H1 (cell line): Measurements from ENCODE around the gene THADA. TPM values are rescaled to one million over a fixed set of nuclear protein-coding genes. Genes with fewer than 3 reads are reported as not detected.

ENCODE experiments used
- CTCF ChIA-PET: fragments of 300-600 bp; sonication (Branson Sonifier 250); formaldehyde crosslinking; loops from one replicate; lab custom pipeline; 2021; ENCODE audit not compliant: partially characterized antibody; lab: Charles Lee
- POLR2A ChIA-PET: fragments of 300-600 bp; sonication (Branson Sonifier 250); formaldehyde crosslinking; loops from one replicate; lab custom pipeline; 2021; ENCODE audit warnings: inconsistent platforms; ENCODE audit not compliant: partially characterized antibody; lab: Charles Lee
- DNase-seq, 2 experiments: peaks; one replicate each; pipeline versions ENCODE4 v3.0.0 to v3.0.0-alpha.2; 2010 to 2022; ENCODE audit warnings: low spot score in 2 of 2, low read depth in 1 of 2, mixed read lengths in 1 of 2
- FAIRE-seq: peaks from 2 replicates; lab custom pipeline; 2011; peaks lifted over from hg19 to GRCh38; lab: Jason Lieb, UNC
- H2AFZ ChIP-seq: 2 replicates; pipeline ENCODE4 v1.8.1; 2012; ENCODE audit warnings: low read length, inconsistent platforms
- H2AK5ac ChIP-seq: 2 replicates; pipeline ENCODE4 v1.6.1; 2013; ENCODE audit warnings: low read depth, low read length
- H2BK120ac ChIP-seq: replicated peaks from 2 replicates; pipeline ENCODE3; 2013; ENCODE audit warnings: low read depth, low read length, inconsistent platforms
- H2BK12ac ChIP-seq: 2 replicates; pipeline ENCODE4 v1.6.1; 2013; ENCODE audit warnings: low read depth, low read length
- H2BK15ac ChIP-seq: 2 replicates; pipeline ENCODE4 v1.6.1; 2013; ENCODE audit warnings: low read length
- H2BK20ac ChIP-seq: 2 replicates; pipeline ENCODE4 v1.6.1; 2013; ENCODE audit warnings: low read length
- H2BK5ac ChIP-seq: 2 replicates; pipeline ENCODE4 v1.6.1; 2013; ENCODE audit warnings: low read depth, low read length
- H3K14ac ChIP-seq: 2 replicates; pipeline ENCODE4 v1.6.1; 2013; ENCODE audit warnings: inconsistent platforms; ENCODE audit not compliant: insufficient read length
- H3K18ac ChIP-seq: 2 replicates; pipeline ENCODE4 v1.6.1; 2013; ENCODE audit warnings: low read length; ENCODE audit errors: extremely low read depth
- H3K23ac ChIP-seq: 2 replicates; pipeline ENCODE4 v1.6.1; 2013; ENCODE audit warnings: inconsistent platforms; ENCODE audit not compliant: insufficient read length
- H3K23me2 ChIP-seq: 2 replicates; pipeline ENCODE4 v1.6.1; 2013; ENCODE audit warnings: low read depth, low read length
- H3K27ac ChIP-seq: 2 replicates; pipeline ENCODE4 v1.6.1; 2011; ENCODE audit warnings: low read depth, low read length, inconsistent platforms
- H3K27me3 ChIP-seq, 4 experiments: replicated peaks in 1 of 4; 1 replicate in 1 of 4; 2 replicates in 3 of 4; pipeline versions ENCODE4 v1.6.1 to v1.8.1; 2011 to 2013; ENCODE audit warnings: low read length in 3 of 4, mild to moderate bottlenecking in 3 of 4, inconsistent platforms in 2 of 4, mixed read lengths in 2 of 4, moderate library complexity in 1 of 4; ENCODE audit not compliant: control insufficient read depth in 3 of 4, insufficient read depth in 3 of 4; ENCODE audit errors: extremely low read depth in 1 of 4
- H3K36me3 ChIP-seq, 4 experiments: 2 replicates each; pipeline versions ENCODE4 v1.6.1 to v1.8.1; 2011 to 2013; ENCODE audit warnings: mild to moderate bottlenecking in 4 of 4, low read length in 3 of 4, moderate library complexity in 2 of 4, control low read depth in 1 of 4, inconsistent platforms in 1 of 4; ENCODE audit not compliant: insufficient read depth in 4 of 4, control insufficient read depth in 2 of 4
- H3K4ac ChIP-seq: replicated peaks from 2 replicates; pipeline ENCODE3; 2013; ENCODE audit warnings: low read length, low read depth, mixed read lengths, inconsistent platforms; ENCODE audit not compliant: insufficient read length
- H3K4me1 ChIP-seq, 4 experiments: replicated peaks in 1 of 4; 1 replicate in 1 of 4; 2 replicates in 3 of 4; pipeline versions ENCODE4 v1.6.1 to v1.8.1; 2011 to 2013; ENCODE audit warnings: low read length in 3 of 4, inconsistent platforms in 2 of 4, mixed read lengths in 1 of 4; ENCODE audit not compliant: insufficient read depth in 4 of 4, control insufficient read depth in 3 of 4
- H3K4me2 ChIP-seq, 2 experiments: 2 replicates each; pipeline versions ENCODE4 v1.6.1 to v1.8.1; 2011 to 2013; ENCODE audit warnings: low read depth in 2 of 2, low read length in 2 of 2, control low read depth in 1 of 2, inconsistent platforms in 1 of 2, mild to moderate bottlenecking in 1 of 2; ENCODE audit not compliant: insufficient read depth in 1 of 2
- H3K4me3 ChIP-seq, 4 experiments: fragments of 200-600, 300-600 bp in 1 of 4; sonication (generic), shearing (Covaris generic), sonication (Bioruptor Twin) in 1 of 4; 2 replicates each; pipeline versions ENCODE4 v1.5.1 to v1.8.1; 2011 to 2016; ENCODE audit warnings: low read length in 4 of 4, low read depth in 3 of 4, control low read depth in 2 of 4, inconsistent platforms in 2 of 4, mild to moderate bottlenecking in 2 of 4, mixed read lengths in 1 of 4, moderate library complexity in 1 of 4; ENCODE audit not compliant: insufficient read depth in 2 of 4; ENCODE audit errors: extremely low read depth in 1 of 4
- H3K56ac ChIP-seq: replicated peaks from 2 replicates; pipeline ENCODE3; 2013; ENCODE audit warnings: low read depth, mild to moderate bottlenecking, mixed read lengths, low read length, inconsistent platforms; ENCODE audit not compliant: insufficient read length
- H3K79me1 ChIP-seq: 2 replicates; pipeline ENCODE4 v1.6.1; 2013; ENCODE audit warnings: low read depth, low read length, control low read depth
- H3K79me2 ChIP-seq, 2 experiments: 2 replicates each; pipeline versions ENCODE4 v1.6.1 to v1.8.1; 2012 to 2013; ENCODE audit warnings: low read length in 2 of 2, mild to moderate bottlenecking in 2 of 2, inconsistent platforms in 1 of 2; ENCODE audit not compliant: insufficient read depth in 2 of 2, control insufficient read depth in 1 of 2
- H3K9ac ChIP-seq, 4 experiments: replicated peaks in 1 of 4; 1 replicate in 1 of 4; 2 replicates in 3 of 4; pipeline versions ENCODE4 v1.6.1 to v1.8.1; 2011 to 2013; ENCODE audit warnings: low read depth in 3 of 4, low read length in 3 of 4, control low read depth in 2 of 4, mild to moderate bottlenecking in 2 of 4, moderate library complexity in 2 of 4, inconsistent platforms in 1 of 4; ENCODE audit errors: extremely low read depth in 1 of 4
- H3K9me3 ChIP-seq, 2 experiments: 2 replicates each; pipeline versions ENCODE4 v1.6.1 to v1.8.1; 2012 to 2013; ENCODE audit warnings: mild to moderate bottlenecking in 2 of 2, moderate library complexity in 2 of 2, control low read depth in 1 of 2, inconsistent platforms in 1 of 2, low read depth in 1 of 2, low read length in 1 of 2, mixed read lengths in 1 of 2; ENCODE audit not compliant: insufficient read depth in 2 of 2
- H4K20me1 ChIP-seq, 2 experiments: replicated peaks in 1 of 2; 2 replicates each; pipeline versions ENCODE3 to v1.8.1; 2011 to 2013; ENCODE audit warnings: inconsistent platforms in 2 of 2, low read length in 2 of 2, mild to moderate bottlenecking in 1 of 2; ENCODE audit not compliant: insufficient read depth in 2 of 2, control insufficient read depth in 1 of 2
- H4K5ac ChIP-seq: 2 replicates; pipeline ENCODE4 v1.6.1; 2013; ENCODE audit warnings: low read length, low read depth, mixed read lengths, inconsistent platforms; ENCODE audit not compliant: insufficient read length
- H4K8ac ChIP-seq: 2 replicates; pipeline ENCODE4 v1.8.0; 2013; ENCODE audit warnings: mild to moderate bottlenecking, moderate library complexity, low read length, inconsistent platforms; ENCODE audit not compliant: insufficient read depth; ENCODE audit errors: extremely low read depth
- H4K91ac ChIP-seq: replicated peaks from 2 replicates; pipeline ENCODE3; 2013; ENCODE audit warnings: low read length, mixed read lengths, inconsistent platforms; ENCODE audit not compliant: insufficient read length
- ATF2 ChIP-seq: IDR thresholded peaks from 2 replicates; pipeline ENCODE4 v1.6.1; 2012; ENCODE audit warnings: low read length, inconsistent platforms
- CEBPB ChIP-seq: IDR thresholded peaks from 2 replicates; pipeline ENCODE4 v1.6.1; 2012; ENCODE audit warnings: low read depth, low read length
- CREB1 ChIP-seq: IDR thresholded peaks from 2 replicates; pipeline ENCODE4 v1.6.1; 2012; ENCODE audit warnings: inconsistent platforms
- FOSL1 ChIP-seq: IDR thresholded peaks from 2 replicates; pipeline ENCODE4 v1.6.1; 2011; ENCODE audit warnings: mild to moderate bottlenecking, low read depth, low read length, moderate library complexity; ENCODE audit not compliant: insufficient read depth
- GTF2F1 ChIP-seq: IDR thresholded peaks from 2 replicates; pipeline ENCODE4 v1.6.1; 2012; ENCODE audit warnings: low read depth, low read length, improper control_type of control experiment, borderline replicate concordance
- HDAC2 ChIP-seq, 2 experiments: fragments of 300-600 bp in 1 of 2; sonication (generic) in 1 of 2; IDR thresholded peaks; 2 replicates each; pipeline ENCODE4 v1.6.1; 2011 to 2012; ENCODE audit warnings: low read depth in 2 of 2, low read length in 2 of 2, mild to moderate bottlenecking in 2 of 2, moderate library complexity in 2 of 2, borderline replicate concordance in 1 of 2, inconsistent platforms in 1 of 2
- JUND ChIP-seq: IDR thresholded peaks from 2 replicates; pipeline ENCODE4 v1.6.1; 2011; ENCODE audit warnings: mild to moderate bottlenecking, improper control_type of control experiment, low read length
- KDM1A ChIP-seq: fragments of 200-600, 300-600 bp; sonication (generic); IDR thresholded peaks from 2 replicates; pipeline ENCODE4 v1.7.1; 2016; ENCODE audit warnings: mild to moderate bottlenecking, low read length, borderline replicate concordance
- KDM4A ChIP-seq: IDR thresholded peaks from one replicate; pipeline ENCODE4 v1.7.1; 2012; ENCODE audit warnings: low read depth, mild to moderate bottlenecking, moderate library complexity, low read length, inconsistent platforms; ENCODE audit not compliant: severe bottlenecking
- POLR2A ChIP-seq, 2 experiments: IDR thresholded peaks; 1 replicate in 1 of 2; 2 replicates in 1 of 2; pipeline ENCODE4 v1.6.1; 2011; ENCODE audit warnings: low read depth in 2 of 2, low read length in 2 of 2, mild to moderate bottlenecking in 2 of 2; ENCODE audit errors: control extremely low read depth in 1 of 2
- SP1 ChIP-seq: IDR thresholded peaks from 2 replicates; pipeline ENCODE4 v1.6.1; 2011; ENCODE audit warnings: low read depth, low read length
- SRF ChIP-seq: IDR thresholded peaks from 2 replicates; pipeline ENCODE4 v1.6.1; 2011; ENCODE audit warnings: mild to moderate bottlenecking, low read depth, low read length, moderate library complexity
- TAF1 ChIP-seq: IDR thresholded peaks from 2 replicates; pipeline ENCODE4 v1.6.1; 2011; ENCODE audit warnings: mild to moderate bottlenecking, low read depth, low read length
- TEAD4 ChIP-seq: IDR thresholded peaks from 2 replicates; pipeline ENCODE4 v1.6.1; 2012; ENCODE audit warnings: low read depth, low read length, inconsistent platforms, mixed read lengths
- polyA plus RNA-seq, 7 experiments: library from polyadenylated mRNA; depleted of rRNA in 3 of 7; stranded (reverse) in 5 of 7; unstranded in 2 of 7; fragments of >200 nt in 5 of 7; fragments of 200-250 nt in 2 of 7; gene quantifications; 1 replicate in 5 of 7; 2 replicates in 1 of 7; 4 replicates in 1 of 7; pipeline versions ENCODE4 v1.2.1 to v1.2.3, GENCODE V29; 2011 to 2013; ENCODE audit warnings: missing spikeins in 2 of 7, mixed read lengths in 2 of 7
- total RNA-seq: library from RNA; stranded (reverse); fragmentation: NEBNext Ultra II Directional; extraction: Animal tissue kit (Norgen Biotek cat#: 25700); gene quantifications from 2 replicates; pipeline ENCODE4 v1.2.1, GENCODE V29; 2021
- TF ChIP-seq, protein P1 (sequence below): IDR thresholded peaks from 2 replicates; pipeline ENCODE4 v1.6.1; 2012; ENCODE audit warnings: inconsistent platforms

THADA gene
- total and polyA plus RNA-seq, 2 of the 8 experiments (the other 6 are each of a cell fraction or from before 2014, with no cell fraction given), result 22.4 to 26.8 TPM

- H2AFZ ChIP-seq, result no peak overlapping the region
- no peak overlapping the region for H3K4me2 ChIP-seq
- H2BK20ac ChIP-seq, result no peak overlapping the region
- no peak overlapping the region for H3K14ac ChIP-seq
- H4K91ac ChIP-seq, result no peak overlapping the region
- DNase-seq (no peak), FAIRE-seq (no peak)
- H3K9me3 ChIP-seq, result no peaks in the 10 kb centered on the region
- no peak overlapping the region for H3K4ac ChIP-seq
- H3K9ac ChIP-seq, result no peak overlapping the region
- H3K4me1 ChIP-seq, result no peaks in the 10 kb centered on the region
- H4K20me1 ChIP-seq, result no peaks in the 10 kb centered on the region
- H2BK5ac ChIP-seq, result no peak overlapping the region
- no peak overlapping the region for H2AK5ac ChIP-seq
- H4K5ac ChIP-seq, result no peak overlapping the region
- H3K56ac ChIP-seq, result no peak overlapping the region
- H3K27me3 ChIP-seq, result no peaks in the 10 kb centered on the region
- H3K4me3 ChIP-seq, result no peak overlapping the region
- H3K23ac ChIP-seq, result no peak overlapping the region
- ChIA-PET POLR2A (no interaction called here), CTCF (no interaction called here)
- no peaks in the 10 kb centered on the region for H3K23me2 ChIP-seq
- H3K36me3 ChIP-seq, result no peaks in the 10 kb centered on the region
- no peaks in the 10 kb centered on the region for H3K79me1 ChIP-seq
- H3K18ac ChIP-seq, result no peak overlapping the region
- no peak overlapping the region for H2BK12ac ChIP-seq
- no peak overlapping the region for H2BK120ac ChIP-seq
- H2BK15ac ChIP-seq, result no peak overlapping the region
- H3K79me2 ChIP-seq, result no peaks in the 10 kb centered on the region
- H4K8ac ChIP-seq, result no peak overlapping the region
- H3K27ac ChIP-seq, result no peak overlapping the region
- TF ChIP-seq SP1 (no peak), CREB1 (no peak), CEBPB (no peak), SRF (no peak), TAF1 (no peak), JUND (no peak), ATF2 (no peak), POLR2A (IDR thresholded peaks at IDR 0.05; ENCODE audit: control extremely low read depth in 1 of 2, low read depth in 2 of 2, low read length in 2 of 2) (no peak), HDAC2 (IDR thresholded peaks at IDR 0.05; ENCODE audit: borderline replicate concordance in 1 of 2, low read depth in 2 of 2, low read length in 2 of 2) (no peak), FOSL1 (no peak), KDM1A (no peak), GTF2F1 (no peak), TEAD4 (no peak), KDM4A (no peak)
- TF ChIP-seq, protein P1, sequence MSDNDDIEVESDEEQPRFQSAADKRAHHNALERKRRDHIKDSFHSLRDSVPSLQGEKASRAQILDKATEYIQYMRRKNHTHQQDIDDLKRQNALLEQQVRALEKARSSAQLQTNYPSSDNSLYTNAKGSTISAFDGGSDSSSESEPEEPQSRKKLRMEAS, result no peak
These were observed 239.1 kb downstream of the THADA start for GRCh38 chr2:43356774-43357173.
